ENCODE results near the gene ACAP2.

DNA sequence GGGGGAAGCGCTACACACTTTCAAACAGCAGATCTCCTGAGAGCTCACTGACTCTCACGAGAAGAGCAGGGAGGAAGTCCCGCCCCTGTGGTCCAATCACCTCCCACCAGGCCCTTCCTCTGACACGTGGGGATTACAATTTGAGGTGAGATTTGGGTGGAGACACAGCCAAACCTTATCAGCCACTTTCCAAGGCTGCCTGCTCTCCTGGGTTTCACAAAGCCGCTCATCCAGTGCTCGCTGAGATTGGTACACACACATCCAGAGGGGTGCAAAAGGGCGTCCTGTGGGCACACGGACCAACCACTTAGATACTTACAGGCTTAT lies 195.0 kb downstream of the ACAP2 start:
- TF ChIP-seq, protein P1, sequence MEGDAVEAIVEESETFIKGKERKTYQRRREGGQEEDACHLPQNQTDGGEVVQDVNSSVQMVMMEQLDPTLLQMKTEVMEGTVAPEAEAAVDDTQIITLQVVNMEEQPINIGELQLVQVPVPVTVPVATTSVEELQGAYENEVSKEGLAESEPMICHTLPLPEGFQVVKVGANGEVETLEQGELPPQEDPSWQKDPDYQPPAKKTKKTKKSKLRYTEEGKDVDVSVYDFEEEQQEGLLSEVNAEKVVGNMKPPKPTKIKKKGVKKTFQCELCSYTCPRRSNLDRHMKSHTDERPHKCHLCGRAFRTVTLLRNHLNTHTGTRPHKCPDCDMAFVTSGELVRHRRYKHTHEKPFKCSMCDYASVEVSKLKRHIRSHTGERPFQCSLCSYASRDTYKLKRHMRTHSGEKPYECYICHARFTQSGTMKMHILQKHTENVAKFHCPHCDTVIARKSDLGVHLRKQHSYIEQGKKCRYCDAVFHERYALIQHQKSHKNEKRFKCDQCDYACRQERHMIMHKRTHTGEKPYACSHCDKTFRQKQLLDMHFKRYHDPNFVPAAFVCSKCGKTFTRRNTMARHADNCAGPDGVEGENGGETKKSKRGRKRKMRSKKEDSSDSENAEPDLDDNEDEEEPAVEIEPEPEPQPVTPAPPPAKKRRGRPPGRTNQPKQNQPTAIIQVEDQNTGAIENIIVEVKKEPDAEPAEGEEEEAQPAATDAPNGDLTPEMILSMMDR (IDR thresholded peaks at IDR 0.05; ENCODE audit: poor library complexity) = no peak
- no peak for TF ChIP-seq EZH2 (IDR thresholded peaks at IDR 0.05; ENCODE audit: borderline replicate concordance)

All from hepatocyte (in vitro differentiated cells).